CD4-positive, alpha-beta T cell treated with Interleukin-15 for 4 hours (primary cell): ENCODE results near the gene SUCLA2.
"Not testable (repeated sequence)": the region's sequence is repeated elsewhere in the genome, so short reads cannot be mapped to it uniquely, and the experiment has no call there.

ENCODE experiments used
- DNase-seq: peaks from one replicate; pipeline ENCODE4 v3.0.0-alpha.2; 2020; ENCODE audit warnings: low spot score

The SUCLA2 gene

DNA sequence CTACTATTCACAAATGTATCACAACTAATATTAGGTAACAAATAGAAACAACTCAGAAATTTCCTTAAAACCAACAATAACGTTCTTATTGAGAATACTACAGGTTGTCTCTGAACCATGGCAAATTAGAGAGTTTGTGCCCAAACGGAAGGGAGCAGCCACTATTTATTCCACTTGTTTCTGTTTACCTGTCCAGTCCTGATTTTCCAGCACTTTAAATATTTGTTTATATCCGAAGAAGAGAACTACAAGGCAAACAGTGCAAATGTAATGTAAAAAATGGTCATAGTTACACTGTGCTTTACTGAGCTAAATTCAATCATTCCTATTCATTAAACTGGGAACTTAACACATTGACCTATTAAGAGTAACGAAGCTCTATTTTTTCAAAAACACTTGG is 9.2 kb downstream of the SUCLA2 start:
- no peak for DNase-seq

DNA sequence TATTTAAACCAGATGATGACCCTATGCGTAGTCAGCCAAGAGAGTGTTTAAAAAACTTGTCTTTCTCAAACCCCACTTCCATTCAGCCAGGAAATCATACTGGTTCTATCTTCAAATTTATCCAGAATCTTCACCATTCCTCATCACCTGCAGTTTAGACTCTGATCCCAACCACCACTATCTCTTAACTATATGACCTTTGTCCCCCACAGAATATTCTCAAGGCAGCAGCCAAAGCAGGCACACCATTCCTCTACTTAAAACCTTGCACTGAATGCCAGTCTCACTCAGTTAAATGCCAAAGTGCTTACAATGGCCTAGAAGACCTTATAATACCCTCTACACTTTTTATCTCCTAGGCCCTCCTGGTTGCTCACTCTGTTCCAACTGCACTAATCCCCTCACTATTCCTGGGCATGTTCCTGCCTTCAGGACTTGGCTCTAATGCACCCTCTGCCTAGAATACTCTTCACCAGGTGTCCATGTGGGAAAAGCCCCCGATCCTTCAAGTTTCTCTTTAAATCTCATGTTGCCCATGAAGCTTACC is 10.1 kb downstream of the SUCLA2 start:
- no peak for DNase-seq

DNA sequence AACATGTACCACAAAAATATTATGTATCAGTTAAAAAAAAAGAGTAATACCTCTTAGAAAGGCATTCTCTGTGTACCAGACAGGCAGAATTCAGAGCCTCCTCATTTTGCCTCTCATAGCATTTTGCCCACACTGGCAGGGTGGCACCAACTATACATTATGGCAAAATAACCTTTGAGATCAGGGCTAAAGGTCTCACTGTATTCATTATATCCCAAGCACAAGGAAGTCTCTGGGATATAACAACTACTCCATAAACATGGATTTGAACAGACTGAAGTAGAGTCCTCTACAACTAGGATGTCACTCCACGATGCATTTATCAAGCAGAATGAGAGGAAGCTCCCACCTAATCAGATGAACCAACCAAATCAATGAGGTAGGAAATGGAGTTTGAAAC is 10.6 kb downstream of the SUCLA2 start:
- no peak for DNase-seq

DNA sequence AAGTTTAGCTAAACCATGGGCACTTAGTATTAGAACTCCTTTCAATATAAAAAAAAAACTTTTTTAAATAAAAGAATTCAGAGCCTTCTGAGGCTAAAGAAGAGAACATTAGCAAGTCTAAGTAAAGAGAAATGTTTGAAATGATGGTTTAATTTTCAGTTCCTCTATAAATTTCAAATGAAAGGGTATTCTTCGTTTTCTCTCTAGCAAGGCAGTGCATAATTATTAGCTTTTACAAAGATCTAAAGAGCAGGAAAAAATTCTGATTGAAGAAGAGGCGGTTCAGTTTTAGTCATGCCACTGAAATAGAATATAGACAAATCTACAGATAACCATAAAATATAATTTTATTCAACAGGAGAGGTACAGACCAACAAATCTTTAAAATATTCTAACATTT is 18.0 kb downstream of the SUCLA2 start:
- no peak for DNase-seq

DNA sequence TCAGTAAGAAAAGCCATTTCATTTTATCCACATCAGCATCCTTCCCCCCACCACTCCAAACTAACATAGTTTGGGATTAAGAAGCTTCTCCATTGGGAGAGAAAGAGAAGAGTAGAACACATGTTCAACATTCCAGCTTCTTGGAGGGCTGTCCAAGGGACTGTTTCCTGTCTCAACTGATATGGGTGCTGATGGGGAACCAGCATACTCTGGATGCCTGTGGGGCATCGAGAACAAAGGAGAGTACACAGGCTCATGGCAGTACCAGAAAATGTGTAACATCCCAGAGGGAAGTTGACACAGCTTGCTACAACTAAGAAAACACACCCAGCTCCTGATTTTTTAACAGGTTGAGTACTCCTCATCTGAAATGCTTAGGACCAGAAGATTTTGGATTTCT is 24.7 kb downstream of the SUCLA2 start:
- no peak for DNase-seq

DNA sequence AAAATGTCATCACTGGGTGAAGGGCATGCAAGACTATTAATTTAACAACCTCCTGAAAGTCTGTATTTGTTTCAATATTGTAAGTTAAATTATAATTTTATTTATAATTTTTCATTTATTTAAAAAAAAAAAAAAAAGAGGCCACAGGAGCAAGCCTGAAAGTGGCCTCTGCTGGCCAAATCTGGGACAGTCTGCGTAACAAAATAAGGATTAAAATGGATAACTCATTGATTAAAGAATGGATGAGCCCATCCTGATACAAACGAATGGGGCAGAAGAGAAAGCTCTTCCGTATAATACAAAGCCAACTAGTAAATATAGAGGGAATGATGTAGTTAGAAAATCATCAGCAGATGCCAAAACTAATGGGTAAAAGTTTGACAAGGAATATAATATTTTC is 36.2 kb downstream of the SUCLA2 start:
- DNase-seq: no peak

DNA sequence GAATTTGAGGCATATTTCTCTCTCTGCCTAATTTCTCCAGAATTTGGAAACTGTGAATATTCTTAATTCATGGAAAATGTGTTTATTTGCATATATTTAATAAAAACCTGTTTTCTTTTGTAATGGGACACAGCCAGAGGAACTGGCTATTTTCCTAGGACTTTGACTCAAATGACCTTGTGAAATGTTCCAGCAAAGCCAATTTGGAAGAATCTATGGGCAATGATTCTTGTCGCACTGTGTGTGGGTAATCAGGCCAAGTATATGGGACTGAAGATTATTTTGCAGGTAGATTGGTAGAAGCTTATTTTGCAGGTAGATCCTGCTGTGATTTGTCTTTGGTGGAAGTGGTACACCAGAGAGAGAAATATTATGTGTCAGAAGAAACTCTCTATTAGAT is 38.8 kb downstream of the SUCLA2 start:
- no peak for DNase-seq

DNA sequence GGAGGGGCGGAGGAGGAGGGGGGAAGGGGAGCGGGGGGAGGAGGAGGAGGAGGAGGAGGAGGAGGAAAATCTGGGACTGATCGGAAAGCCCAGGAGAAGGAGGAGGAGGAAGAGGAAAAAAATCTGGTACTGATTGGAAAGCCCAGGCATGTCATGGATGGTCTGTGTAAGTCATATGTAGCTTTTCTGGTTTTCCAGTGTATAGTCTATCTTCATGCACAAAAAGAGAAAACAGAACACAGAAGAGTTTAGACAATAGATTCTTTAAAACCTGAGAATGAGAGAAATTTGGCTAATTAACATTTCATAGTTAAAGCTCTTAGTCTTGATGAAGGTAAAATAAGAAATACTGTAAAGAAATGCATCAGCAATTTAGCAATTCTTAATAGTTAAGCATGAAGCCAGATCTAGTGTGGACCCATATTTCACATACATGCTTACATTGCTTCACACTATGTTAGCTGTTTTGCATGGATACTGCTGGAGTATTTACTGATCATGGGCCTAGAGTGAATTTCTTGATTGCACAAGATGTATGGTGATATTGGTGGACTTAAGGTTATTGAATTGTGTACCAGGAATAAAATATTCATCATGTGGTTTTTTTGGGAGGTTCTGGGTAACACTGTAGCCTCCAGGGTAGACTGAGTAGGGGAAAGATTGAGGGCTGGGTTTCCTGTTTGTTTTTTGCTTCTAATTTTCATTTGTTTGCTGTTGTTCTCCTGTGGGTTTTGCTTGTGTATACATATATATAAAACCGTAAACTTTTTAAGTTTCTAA is 41.4 kb downstream of the SUCLA2 start:
- DNase-seq: no peak

DNA sequence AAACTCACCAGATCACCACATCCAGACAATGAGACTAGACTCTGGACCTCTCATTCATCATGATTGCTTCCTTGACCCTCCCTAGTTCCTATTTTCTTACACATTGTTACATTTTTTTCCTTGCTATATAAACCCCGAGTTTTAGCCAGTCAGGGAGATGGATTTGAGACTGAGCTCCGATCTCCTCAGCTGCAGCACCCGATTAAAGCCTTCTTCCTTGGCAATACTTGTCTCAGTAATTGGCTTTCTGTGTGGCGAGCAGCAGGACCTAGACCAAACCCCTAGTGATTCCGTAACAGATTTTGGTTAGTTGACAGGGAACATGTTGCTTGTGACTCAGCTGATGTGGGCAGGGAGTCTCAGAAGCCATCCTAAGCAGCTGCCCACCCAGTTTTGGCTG is 44.0 kb downstream of the SUCLA2 start:
- no peak for DNase-seq

DNA sequence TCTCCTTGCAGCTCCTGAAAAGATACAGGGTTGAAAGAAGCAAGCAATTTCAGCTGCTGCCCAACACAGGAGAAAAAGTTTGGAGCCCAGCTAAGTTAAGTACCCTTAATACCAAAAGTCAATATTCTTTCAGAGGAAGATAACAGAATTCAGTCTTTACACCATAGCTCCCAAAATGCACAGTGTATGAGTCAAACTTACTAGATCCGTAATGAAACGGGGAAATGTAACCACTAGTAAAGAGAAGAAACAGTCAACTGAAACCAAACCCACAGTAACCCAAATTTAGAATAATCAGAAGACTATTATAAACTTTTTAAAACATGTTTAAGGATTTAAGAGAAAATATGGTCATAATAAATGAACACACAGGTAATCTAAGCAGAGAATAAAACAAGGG is 45.2 kb downstream of the SUCLA2 start:
- DNase-seq: no peak

DNA sequence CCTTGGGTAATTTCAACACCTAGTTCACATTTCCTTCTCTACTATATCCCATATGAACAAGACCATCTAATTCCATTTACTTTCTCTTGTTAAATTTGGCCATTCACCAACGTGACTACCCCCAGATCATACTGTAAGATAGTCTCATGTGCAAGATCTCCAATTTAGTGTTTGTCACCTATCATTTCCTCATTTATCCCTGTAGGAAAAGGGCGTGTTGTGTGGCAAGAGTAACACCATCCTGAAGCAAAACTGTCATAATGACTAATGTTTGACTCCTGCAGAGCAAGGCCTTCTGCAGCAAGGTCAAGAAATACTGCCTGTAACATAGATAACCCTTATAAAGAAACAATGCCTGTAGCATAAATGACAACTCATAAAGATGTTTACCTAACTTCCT is 51.3 kb downstream of the SUCLA2 start:
- DNase-seq: no peak

DNA sequence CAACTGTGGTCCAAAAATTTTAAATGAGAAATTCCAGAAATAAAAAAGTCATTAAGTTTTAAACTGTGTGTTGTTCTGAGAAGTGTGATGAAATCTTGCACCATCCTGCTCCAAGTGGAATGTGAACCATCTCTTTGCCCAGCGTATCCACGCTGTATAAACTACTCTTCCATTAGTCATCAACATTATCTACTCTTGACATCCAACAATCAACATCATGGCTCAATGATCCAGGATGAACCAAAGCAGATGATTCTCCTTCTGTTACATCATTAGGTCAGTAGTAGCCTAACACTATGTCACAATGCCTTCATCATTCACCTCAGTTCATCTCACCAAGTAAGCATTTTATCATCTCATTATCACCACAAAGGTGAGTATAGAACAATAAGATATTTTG is 55.3 kb downstream of the SUCLA2 start:
- DNase-seq: no peak

DNA sequence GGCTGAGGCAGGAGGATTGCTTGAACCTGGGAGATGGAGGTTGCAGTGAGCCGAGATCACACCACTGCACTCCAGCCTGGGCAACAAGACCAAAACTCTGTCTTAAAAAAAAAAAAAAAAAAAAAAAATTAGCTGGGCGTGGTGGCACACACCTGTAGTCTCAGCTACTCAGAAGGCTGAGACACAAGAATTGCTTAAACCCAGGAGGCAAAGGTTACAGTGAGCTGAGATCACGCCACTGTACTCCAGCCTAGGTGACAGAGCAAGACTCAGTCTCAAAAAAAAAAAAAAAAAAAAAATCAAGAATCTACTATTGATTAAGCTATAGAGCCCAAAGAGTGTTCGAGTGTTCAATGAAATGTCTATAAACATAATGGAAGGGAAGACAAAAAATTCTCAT is 55.9 kb downstream of the SUCLA2 start:
- DNase-seq: not testable (repeated sequence)

DNA sequence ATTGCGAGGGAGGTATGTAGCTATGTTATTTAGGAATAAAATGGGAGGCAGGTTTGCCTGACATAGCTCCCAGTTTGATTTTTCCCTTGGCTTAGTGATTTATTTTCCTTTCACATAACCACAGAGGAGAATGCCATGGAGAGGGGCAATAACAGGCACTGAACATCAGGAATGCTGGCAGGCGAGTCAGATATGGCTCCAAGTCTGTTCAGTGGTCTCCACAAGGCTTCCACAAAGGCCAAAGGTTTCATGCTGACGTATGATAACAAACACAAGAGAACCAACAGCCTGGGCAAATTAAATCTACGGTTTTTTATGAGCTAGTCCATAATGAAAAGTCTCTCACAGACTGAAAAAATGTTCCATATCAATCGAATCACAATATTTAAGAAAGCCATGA is 66.7 kb downstream of the SUCLA2 start:
- DNase-seq: no peak

DNA sequence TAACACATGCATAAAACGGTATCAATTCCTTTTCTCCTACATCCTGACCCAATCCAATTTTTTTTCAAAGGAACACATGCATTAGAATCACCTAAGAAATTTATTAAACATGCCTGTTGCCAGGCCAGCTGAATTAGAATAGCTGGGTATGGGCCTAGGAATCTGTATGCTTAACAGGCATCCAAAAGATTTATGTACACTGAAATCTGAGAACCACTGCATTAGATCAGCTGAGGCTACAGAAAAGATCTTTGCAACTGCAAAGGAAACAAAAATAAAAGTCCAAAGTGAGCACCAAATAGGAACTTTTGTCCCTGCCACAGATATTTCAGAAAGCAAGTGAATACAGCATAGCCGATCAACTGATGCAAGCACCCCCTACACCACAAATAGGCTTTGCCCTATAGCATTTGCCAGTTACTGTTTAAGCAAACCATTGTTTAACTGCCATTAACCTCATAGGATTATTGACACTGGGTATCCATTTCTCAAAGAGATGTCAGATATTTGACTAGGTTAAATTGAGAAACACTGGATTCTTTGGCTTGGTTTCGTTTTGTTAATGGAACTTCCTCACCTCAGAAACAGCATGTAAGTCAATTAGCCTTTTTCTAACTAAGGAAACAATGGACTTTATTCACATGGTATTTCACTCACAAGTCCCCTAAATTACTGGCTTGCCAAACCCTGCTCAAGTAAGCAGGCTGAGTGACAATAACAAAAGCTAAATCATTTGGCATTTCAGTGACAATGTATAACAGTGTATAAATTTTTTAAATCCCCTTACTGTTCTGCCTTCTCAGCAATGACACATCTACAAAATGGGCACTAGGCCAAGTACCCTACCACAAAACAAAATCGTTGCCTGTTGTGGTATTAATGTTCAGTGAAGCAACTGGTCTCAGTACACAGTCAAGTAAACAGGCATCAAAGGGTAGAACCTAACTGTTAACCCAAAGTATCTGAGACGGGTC is 67.8 kb downstream of the SUCLA2 start:
- no peak for DNase-seq

DNA sequence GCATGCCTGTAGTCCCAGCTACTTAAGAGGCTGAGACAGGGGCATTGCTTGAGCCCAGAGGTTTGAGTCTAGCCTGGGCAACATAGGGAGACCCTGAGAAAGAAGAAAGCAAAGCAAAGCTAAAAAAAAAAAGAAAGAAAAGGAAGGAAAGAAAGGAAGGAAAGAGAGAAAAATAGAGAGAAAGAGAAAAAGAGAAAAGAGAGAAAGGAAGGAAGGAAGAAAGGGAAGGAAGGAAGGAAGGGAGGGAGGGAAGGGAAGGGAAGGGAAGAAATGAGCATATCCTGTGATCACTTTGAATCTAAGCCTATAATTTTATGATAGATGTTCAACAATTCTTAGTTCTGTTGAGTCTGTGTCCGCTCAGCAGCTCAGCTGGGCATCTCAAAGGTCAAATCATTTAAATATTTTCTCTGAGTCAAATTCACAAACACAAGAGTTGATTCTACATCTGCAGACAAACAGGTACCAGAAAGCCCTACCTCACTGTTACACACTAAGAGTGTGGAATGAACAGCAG is 70.4 kb downstream of the SUCLA2 start:
- DNase-seq: no peak

DNA sequence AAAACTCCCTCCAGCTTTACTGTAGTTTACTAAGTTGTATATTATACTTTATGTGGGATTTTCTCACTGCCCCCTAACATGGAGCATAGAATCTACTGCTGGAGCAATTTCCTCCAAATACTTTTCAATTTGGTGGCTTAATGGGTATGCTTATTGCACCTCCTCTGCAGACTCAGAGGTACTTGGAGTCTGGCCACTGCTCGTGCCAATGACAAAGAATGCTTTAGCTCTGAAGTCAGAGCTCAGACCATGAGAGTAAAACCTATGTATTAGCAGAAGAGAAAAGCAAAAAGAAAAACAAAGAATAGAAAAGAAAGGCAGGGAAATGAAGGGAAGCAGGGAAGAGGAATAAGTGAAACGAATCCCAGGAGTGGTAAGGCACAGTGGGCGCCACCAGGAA is 71.9 kb downstream of the SUCLA2 start:
- DNase-seq: no peak

DNA sequence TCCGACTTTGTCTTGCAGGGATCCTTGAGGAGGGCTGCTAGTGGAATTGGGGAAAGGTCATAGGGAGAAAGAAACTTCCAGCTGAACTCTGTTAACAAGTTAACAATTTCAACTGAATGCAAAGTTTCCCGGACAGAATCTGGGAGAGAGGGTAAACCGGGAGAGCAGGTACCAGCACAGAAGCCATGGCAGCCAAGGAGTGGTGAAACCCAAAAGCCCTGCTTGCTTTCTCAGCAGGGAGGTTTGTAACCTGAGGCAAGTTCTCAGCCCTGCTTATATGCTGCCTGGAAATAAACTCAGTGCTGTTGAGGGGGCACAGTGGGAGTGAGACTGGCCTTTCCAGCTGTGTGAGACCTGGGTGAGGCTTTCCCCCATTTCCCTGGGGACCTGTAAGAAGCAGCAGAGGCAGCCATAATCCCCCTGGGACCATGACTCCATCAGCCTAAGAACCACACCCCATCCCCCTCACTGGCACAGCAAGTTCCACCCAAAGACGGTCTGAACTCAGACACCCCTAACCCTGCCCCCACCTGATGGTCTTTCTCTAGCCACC is 84.0 kb downstream of the SUCLA2 start:
- DNase-seq: no peak

DNA sequence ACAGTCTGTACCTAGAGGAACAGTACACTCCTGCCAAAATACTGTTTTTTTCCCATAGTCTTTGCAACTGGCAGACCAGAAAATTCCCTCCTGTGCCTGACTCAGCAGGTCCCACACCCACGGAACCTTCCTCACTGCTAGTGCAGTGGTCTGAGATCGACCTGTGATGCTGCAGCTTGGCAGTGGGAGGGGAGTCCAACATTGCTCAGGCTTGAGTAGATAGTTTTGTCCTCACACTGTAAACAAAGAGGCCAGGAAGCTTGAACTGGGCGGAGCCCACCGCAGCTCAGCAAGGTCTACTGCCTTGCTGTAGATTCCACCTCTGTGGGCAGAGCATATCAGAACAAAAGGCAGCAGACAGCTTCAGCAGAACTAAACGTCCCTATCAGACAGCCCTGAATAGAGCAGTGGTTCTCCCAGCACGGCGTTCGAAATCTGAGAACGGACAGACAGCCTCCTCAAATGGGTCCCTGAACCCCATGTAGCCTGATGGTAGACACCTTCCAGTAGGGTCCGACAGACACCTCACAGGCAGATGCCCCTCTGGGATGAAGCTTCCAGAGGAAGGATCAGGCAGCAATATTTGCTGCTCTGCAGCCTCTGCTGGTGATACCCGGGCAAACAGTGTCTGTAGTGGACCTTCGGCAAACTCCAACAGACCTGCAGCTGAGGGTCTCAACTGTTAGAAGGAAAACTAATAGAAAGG is 92.7 kb downstream of the SUCLA2 start:
- no peak for DNase-seq

DNA sequence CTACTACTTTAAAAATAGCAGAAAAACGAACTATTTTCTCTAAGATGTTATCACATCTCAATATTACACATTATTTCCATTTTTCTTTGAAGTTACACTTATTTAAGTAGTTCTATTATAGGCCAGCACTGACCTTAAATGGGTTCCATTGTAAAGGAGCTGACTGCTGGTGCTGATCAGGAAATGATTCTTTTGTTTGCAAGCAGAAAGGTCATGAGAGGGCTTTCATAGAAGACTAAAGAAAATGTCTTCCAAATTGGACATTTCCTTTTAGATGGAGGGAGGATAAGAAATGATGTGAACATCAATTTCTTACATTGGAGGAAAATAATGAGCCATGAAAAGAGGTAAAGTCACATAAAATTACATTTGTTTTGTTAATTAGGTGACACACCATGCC is 96.2 kb downstream of the SUCLA2 start:
- DNase-seq: no peak

DNA sequence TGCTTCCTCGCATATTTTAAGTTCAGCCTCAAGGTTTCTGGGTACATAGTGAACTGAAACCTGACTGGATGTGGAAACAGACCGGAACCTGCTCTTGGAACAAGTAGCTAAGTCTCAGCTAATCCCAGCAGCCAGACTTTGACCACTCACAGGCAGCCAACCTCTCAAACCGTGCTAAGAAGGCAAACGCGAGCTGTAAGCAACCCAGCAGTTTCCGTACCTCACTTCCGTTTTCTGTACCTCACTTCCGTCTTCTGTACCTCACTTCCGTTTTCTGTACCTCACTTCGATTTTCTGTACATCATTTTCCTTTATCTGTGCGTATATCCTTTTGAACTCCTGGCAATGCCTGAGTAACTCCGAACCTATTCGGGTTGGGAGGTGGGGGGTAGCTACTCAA is 96.8 kb downstream of the SUCLA2 start:
- no peak for DNase-seq

DNA sequence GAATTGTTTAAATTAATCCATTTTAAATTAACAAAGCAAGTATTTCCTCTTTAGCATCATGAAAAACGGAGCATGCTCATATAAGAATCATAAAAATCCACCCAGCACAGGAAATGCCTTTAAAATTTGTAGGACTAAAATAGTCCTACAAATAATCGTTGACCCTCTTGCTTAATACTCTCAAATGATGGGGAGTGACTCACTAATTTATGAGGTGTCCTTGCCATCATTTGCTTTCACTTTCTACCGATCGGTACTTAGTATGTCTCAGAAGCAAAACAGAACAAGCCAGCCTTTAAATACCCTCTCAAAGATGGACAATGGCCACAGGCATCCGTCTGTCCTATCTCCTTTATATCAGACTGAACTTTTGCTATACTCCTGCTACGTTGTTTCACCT is 97.2 kb downstream of the SUCLA2 start:
- no peak for DNase-seq
